Suprapubic skin (tissue), 4 donors: ENCODE data around the gene HSDL2. TPM values are rescaled to one million over a fixed set of nuclear protein-coding genes. Genes with fewer than 3 reads are reported as not detected.

Experiments used
- DNase-seq, 2 donors: peaks; one replicate each; pipeline ENCODE4 v3.0.0-alpha.2; 2019; ENCODE audit warnings: low spot score in 2 of 2
- H3K27ac ChIP-seq: fragments of 200-600 bp; sonication (generic); one replicate; pipeline ENCODE4 v1.5.1; 2019
- H3K27me3 ChIP-seq: fragments of 200-600 bp; sonication (generic); one replicate; pipeline ENCODE4 v1.5.1; 2019
- H3K36me3 ChIP-seq: fragments of 200-600 bp; sonication (generic); one replicate; pipeline ENCODE4 v1.5.1; 2019
- H3K4me1 ChIP-seq: fragments of 200-600 bp; sonication (generic); one replicate; pipeline ENCODE4 v1.5.1; 2019
- H3K4me3 ChIP-seq: fragments of 200-600 bp; sonication (generic); one replicate; pipeline ENCODE4 v1.5.1; 2019; ENCODE audit warnings: mild to moderate bottlenecking
- H3K9me3 ChIP-seq: fragments of 200-600 bp; sonication (generic); one replicate; pipeline ENCODE4 v1.5.1; 2019
- EP300 ChIP-seq: sonication (generic); formaldehyde crosslinking; IDR thresholded peaks from one replicate; pipeline ENCODE4 v1.6.1; 2017; ENCODE audit warnings: antibody characterized with exemption
- POLR2A ChIP-seq, 2 donors: fragments of 450-650 bp; IDR thresholded peaks; one replicate each; pipeline ENCODE4 v1.6.1; 2017; ENCODE audit warnings: antibody characterized with exemption in 2 of 2, mild to moderate bottlenecking in 2 of 2, moderate library complexity in 2 of 2
- POLR2AphosphoS5 ChIP-seq, 3 donors: sonication (generic); formaldehyde crosslinking; IDR thresholded peaks; one replicate each; pipeline ENCODE4 v1.6.1; 2017; ENCODE audit warnings: antibody characterized with exemption in 3 of 3
- WGBS: methylation state at CpG from one replicate; pipeline ENCODE4 v1.1.5; 2018; 5-methylcytosine and 5-hydroxymethylcytosine counted together
- total RNA-seq, 4 donors: library from RNA; depleted of rRNA; stranded (reverse); fragments of >200 nt; gene quantifications; one replicate each; pipeline ENCODE4 v1.1.0, GENCODE V29; 2016
- TF ChIP-seq, protein P1 (sequence below), 2 donors: fragments of 200-600 bp in 1 of 2; fragments of 450-650 bp in 1 of 2; sonication (generic) in 1 of 2; IDR thresholded peaks; one replicate each; pipeline ENCODE4 v1.5.1; 2016 to 2019; ENCODE audit warnings: antibody characterized with exemption in 2 of 2, mild to moderate bottlenecking in 1 of 2, moderate library complexity in 1 of 2

The HSDL2 gene
- total RNA-seq, 4 donors from 2014 or later, result 32.5 to 46.1 (median 33.2) TPM

- TF ChIP-seq, protein P1, sequence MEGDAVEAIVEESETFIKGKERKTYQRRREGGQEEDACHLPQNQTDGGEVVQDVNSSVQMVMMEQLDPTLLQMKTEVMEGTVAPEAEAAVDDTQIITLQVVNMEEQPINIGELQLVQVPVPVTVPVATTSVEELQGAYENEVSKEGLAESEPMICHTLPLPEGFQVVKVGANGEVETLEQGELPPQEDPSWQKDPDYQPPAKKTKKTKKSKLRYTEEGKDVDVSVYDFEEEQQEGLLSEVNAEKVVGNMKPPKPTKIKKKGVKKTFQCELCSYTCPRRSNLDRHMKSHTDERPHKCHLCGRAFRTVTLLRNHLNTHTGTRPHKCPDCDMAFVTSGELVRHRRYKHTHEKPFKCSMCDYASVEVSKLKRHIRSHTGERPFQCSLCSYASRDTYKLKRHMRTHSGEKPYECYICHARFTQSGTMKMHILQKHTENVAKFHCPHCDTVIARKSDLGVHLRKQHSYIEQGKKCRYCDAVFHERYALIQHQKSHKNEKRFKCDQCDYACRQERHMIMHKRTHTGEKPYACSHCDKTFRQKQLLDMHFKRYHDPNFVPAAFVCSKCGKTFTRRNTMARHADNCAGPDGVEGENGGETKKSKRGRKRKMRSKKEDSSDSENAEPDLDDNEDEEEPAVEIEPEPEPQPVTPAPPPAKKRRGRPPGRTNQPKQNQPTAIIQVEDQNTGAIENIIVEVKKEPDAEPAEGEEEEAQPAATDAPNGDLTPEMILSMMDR (IDR thresholded peaks at IDR 0.05), result no peak
- TF ChIP-seq EP300, result no peak
- TF ChIP-seq POLR2A (IDR thresholded peaks at IDR 0.05), result no peak
- TF ChIP-seq POLR2AphosphoS5 (IDR thresholded peaks at IDR 0.05), result no peak
- Histone ChIP-seq H3K36me3 (no peaks in the 10 kb centered on the region), H3K9me3 (no peaks in the 10 kb centered on the region), H3K4me3 (peak overlapping the region; percentile 70), H3K27me3 (no peaks in the 10 kb centered on the region), H3K27ac (peak overlapping the region; percentile 94), H3K4me1 (peaks cover 46% of the 10 kb centered on the region)
- no peak for DNase-seq
- WGBS, result 38% methylated on average over 7 of the region's 7 CpGs
These were observed 915 bp downstream of the HSDL2 start for GRCh38 chr9:112380825-112381221.

GRCh38 chr9:112382066-112382465, 2.2 kb downstream of the HSDL2 start:
- Histone ChIP-seq H3K4me1 (peaks cover 38% of the 10 kb centered on the region), H3K4me3 (no peak overlapping the region)

GRCh38 chr9:112382501-112383364, 2.8 kb downstream of the HSDL2 start:
- Histone ChIP-seq H3K27ac (no peak overlapping the region), H3K36me3 (no peaks in the 10 kb centered on the region), H3K4me3 (no peak overlapping the region), H3K27me3 (no peaks in the 10 kb centered on the region), H3K9me3 (no peaks in the 10 kb centered on the region), H3K4me1 (peaks cover 31% of the 10 kb centered on the region)
- TF ChIP-seq, protein P1 (IDR thresholded peaks at IDR 0.05), result no peak
- TF ChIP-seq POLR2AphosphoS5 (IDR thresholded peaks at IDR 0.05) (no peak), EP300 (no peak), POLR2A (IDR thresholded peaks at IDR 0.05) (no peak)
- no peak for DNase-seq
- WGBS, result 86% methylated on average over 11 of the region's 11 CpGs

More at GRCh38 chr9:112382066-112382465, 2.2 kb downstream of the HSDL2 start:
- Histone ChIP-seq H3K27ac (no peak overlapping the region), H3K27me3 (no peaks in the 10 kb centered on the region), H3K9me3 (no peaks in the 10 kb centered on the region), H3K36me3 (no peaks in the 10 kb centered on the region)
- WGBS, result 95% methylated on average over 7 of the region's 7 CpGs
- no peak for TF ChIP-seq POLR2A (IDR thresholded peaks at IDR 0.05)
- TF ChIP-seq, protein P1 (IDR thresholded peaks at IDR 0.05), result no peak
- no peak for DNase-seq

- TF ChIP-seq, protein P1 (IDR thresholded peaks at IDR 0.05), result no peak
- TF ChIP-seq POLR2A (IDR thresholded peaks at IDR 0.05) (no peak), EP300 (no peak), POLR2AphosphoS5 (IDR thresholded peaks at IDR 0.05) (no peak)
- no peak overlapping the region for H3K27ac ChIP-seq
- H3K9me3 ChIP-seq, result no peaks in the 10 kb centered on the region
- no peak overlapping the region for H3K4me3 ChIP-seq
- H3K4me1 ChIP-seq, result peaks cover 20% of the 10 kb centered on the region
- no peaks in the 10 kb centered on the region for H3K27me3 ChIP-seq
- DNase-seq, result no peak
- 93% methylated on average over 1 of the region's 1 CpG for WGBS
- no peaks in the 10 kb centered on the region for H3K36me3 ChIP-seq
These were observed 4.3 kb downstream of the HSDL2 start for GRCh38 chr9:112384219-112384618.

DNA sequence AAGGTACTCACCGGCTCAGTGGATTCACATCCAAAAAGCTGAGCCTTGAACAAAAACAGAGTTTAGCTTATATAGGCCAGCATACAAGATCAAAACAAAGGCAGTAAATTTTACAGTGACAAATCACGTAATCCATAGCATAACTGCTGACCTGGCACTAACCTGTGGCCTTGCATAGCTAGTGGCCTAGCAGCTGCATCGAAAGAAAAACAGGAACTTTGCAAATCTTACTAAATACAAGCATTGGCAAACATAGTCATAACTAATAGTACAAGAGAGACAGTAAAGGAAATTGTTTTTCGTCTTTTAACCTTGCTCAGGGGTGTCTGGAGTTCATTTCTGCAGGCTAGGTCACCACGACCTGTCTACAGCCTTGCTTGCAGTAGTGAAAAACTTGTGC, 4.8 kb downstream of the HSDL2 start:
- no peak overlapping the region for H3K27ac ChIP-seq
- peaks cover 20% of the 10 kb centered on the region for H3K4me1 ChIP-seq
- H3K4me3 ChIP-seq, result no peak overlapping the region
- no peak for DNase-seq
- H3K27me3 ChIP-seq, result no peaks in the 10 kb centered on the region
- no peaks in the 10 kb centered on the region for H3K36me3 ChIP-seq
- TF ChIP-seq EP300 (no peak), POLR2A (IDR thresholded peaks at IDR 0.05) (no peak), POLR2AphosphoS5 (IDR thresholded peaks at IDR 0.05) (no peak)
- TF ChIP-seq, protein P1 (IDR thresholded peaks at IDR 0.05), result no peak
- 65% methylated on average over 5 of the region's 5 CpGs for WGBS
- H3K9me3 ChIP-seq, result no peaks in the 10 kb centered on the region
